GM12878 (cell line): Measurements from ENCODE around the gene NOL4L. TPM values are rescaled to one million over a fixed set of nuclear protein-coding genes. Genes with fewer than 3 reads are reported as not detected.

Source experiments
- ATAC-seq: fragments of 200-7000 bp; cut with Tn5 transposase; 3 replicates; pipeline ENCODE4 v1.9.1; 2020; ENCODE audit warnings: mild to moderate bottlenecking, moderate library complexity
- BruUV-seq: library from RNA; stranded (reverse); fragments of 400-500 nt; replicated peaks from 2 replicates; lab custom pipeline; 2021; lab: Mats Ljungman, UMichigan
- CTCF ChIA-PET: fragments of 300-600 bp; sonication (Branson Sonifier 250); formaldehyde crosslinking; extraction: SDS; loops from one replicate; lab custom pipeline; 2021; ENCODE audit warnings: inconsistent platforms; lab: Yijun Ruan, JAX
- POLR2A ChIA-PET: fragments of 350-600 bp; formaldehyde crosslinking; extraction: SDS; loops from one replicate; lab custom pipeline; 2021; ENCODE audit warnings: inconsistent platforms; lab: Charles Lee
- RAD21 ChIA-PET: fragments of 300-600 bp; sonication (Branson Sonifier 250); formaldehyde crosslinking; loops from one replicate; lab custom pipeline; 2023; ENCODE audit warnings: antibody characterized with exemption; ENCODE audit not compliant: unreplicated experiment; lab: Charles Lee
- SMC1A ChIA-PET: fragments of 300-600 bp; sonication (Branson Sonifier 250); formaldehyde crosslinking; loops from one replicate; lab custom pipeline; 2023; ENCODE audit not compliant: unreplicated experiment, uncharacterized antibody; lab: Charles Lee
- DNase-seq: peaks from one replicate; pipeline ENCODE4 v3.0.0-alpha.2; 2011; ENCODE audit warnings: low read depth, low spot score
- FAIRE-seq: peaks from 3 replicates; lab custom pipeline; 2011; peaks lifted over from hg19 to GRCh38; lab: Jason Lieb, UNC
- H2AFZ ChIP-seq: 2 replicates; pipeline ENCODE4 v1.6.0; 2011; ENCODE audit warnings: low read depth, low read length, control low read depth; ENCODE audit not compliant: control insufficient read depth
- H3K27ac ChIP-seq: 2 replicates; pipeline ENCODE4 v1.5.1; 2011; ENCODE audit warnings: control low read depth; ENCODE audit not compliant: control insufficient read depth, insufficient read depth
- H3K27me3 ChIP-seq, 2 experiments: replicated peaks in 1 of 2; 2 replicates each; pipeline versions ENCODE4 v1.6.0 to v1.6.1; 2011; ENCODE audit warnings: low read length in 1 of 2; ENCODE audit not compliant: control insufficient read depth in 2 of 2, insufficient read depth in 2 of 2
- H3K36me3 ChIP-seq, 2 experiments: 2 replicates each; pipeline ENCODE4 v1.5.1; 2011; ENCODE audit warnings: low read length in 1 of 2; ENCODE audit not compliant: control insufficient read depth in 2 of 2, insufficient read depth in 2 of 2
- H3K4me1 ChIP-seq: 2 replicates; pipeline ENCODE4 v1.6.1; 2011; ENCODE audit warnings: mild to moderate bottlenecking, low read length, moderate library complexity, mixed read lengths; ENCODE audit not compliant: control insufficient read depth, insufficient read depth
- H3K4me2 ChIP-seq: 2 replicates; pipeline ENCODE4 v1.6.0; 2011; ENCODE audit warnings: control low read depth; ENCODE audit not compliant: control insufficient read depth, insufficient read depth
- H3K4me3 ChIP-seq: fragments of 200-600 bp; sonication (generic); 2 replicates; pipeline ENCODE4 v1.5.1; 2016
- H3K79me2 ChIP-seq: 2 replicates; pipeline ENCODE4 v1.6.0; 2011; ENCODE audit warnings: low read length; ENCODE audit not compliant: control insufficient read depth, insufficient read depth
- H3K9ac ChIP-seq: 2 replicates; pipeline ENCODE4 v1.8.0; 2011; ENCODE audit warnings: low read length, control low read depth, mixed read lengths; ENCODE audit not compliant: control insufficient read depth, insufficient read depth
- H3K9me3 ChIP-seq: replicated peaks from 3 replicates; pipeline ENCODE4 v1.5.1; 2011; ENCODE audit warnings: mild to moderate bottlenecking, low read length; ENCODE audit not compliant: control insufficient read depth, insufficient read depth
- H4K20me1 ChIP-seq: 2 replicates; pipeline ENCODE4 v1.6.0; 2011; ENCODE audit not compliant: control insufficient read depth, insufficient read depth
- BACH1 ChIP-seq: fragments of 450-650 bp; IDR thresholded peaks from 2 replicates; pipeline ENCODE4 v1.6.1; 2017; ENCODE audit warnings: mild to moderate bottlenecking, borderline replicate concordance
- BCL11A ChIP-seq: IDR thresholded peaks from 2 replicates; pipeline ENCODE4 v1.6.1; 2011; ENCODE audit warnings: low read depth, low read length
- EED ChIP-seq: sonication (generic); IDR thresholded peaks from 2 replicates; pipeline ENCODE4 v1.6.1; 2016; ENCODE audit warnings: antibody characterized with exemption, low read depth
- FOS ChIP-seq: IDR thresholded peaks from 3 replicates; pipeline ENCODE4 v1.6.1; 2011; ENCODE audit warnings: borderline replicate concordance; ENCODE audit not compliant: insufficient read length; ENCODE audit errors: extremely low read depth
- MEF2B ChIP-seq: fragments of 450-650 bp; IDR thresholded peaks from 2 replicates; pipeline ENCODE4 v1.6.1; 2018; ENCODE audit warnings: mild to moderate bottlenecking, moderate library complexity; ENCODE audit not compliant: partially characterized antibody, poor library complexity, severe bottlenecking
- MYB ChIP-seq: fragments of 150-350 bp; IDR thresholded peaks from 2 replicates; pipeline ENCODE4 v1.6.1; 2014; ENCODE audit warnings: mild to moderate bottlenecking, low read depth, low read length, borderline replicate concordance
- PML ChIP-seq: IDR thresholded peaks from 2 replicates; pipeline ENCODE4 v1.6.1; 2012; ENCODE audit warnings: low read length, inconsistent platforms
- RUNX3 ChIP-seq: IDR thresholded peaks from 2 replicates; pipeline ENCODE4 v1.6.1; 2012; ENCODE audit warnings: low read length, inconsistent platforms
- TCF3 ChIP-seq: IDR thresholded peaks from 2 replicates; pipeline ENCODE4 v1.6.1; 2012; ENCODE audit warnings: low read depth, mild to moderate bottlenecking, low read length, borderline replicate concordance; ENCODE audit not compliant: insufficient read depth
- TCF7 ChIP-seq: IDR thresholded peaks from 2 replicates; pipeline ENCODE4 v1.6.1; 2014; ENCODE audit warnings: antibody characterized with exemption, borderline replicate concordance
- YY1 ChIP-seq: IDR thresholded peaks from 2 replicates; pipeline ENCODE4 v1.6.1; 2011; ENCODE audit warnings: low read depth, mild to moderate bottlenecking, low read length
- ZBED1 ChIP-seq: IDR thresholded peaks from 2 replicates; pipeline ENCODE4 v1.6.1; 2016; ENCODE audit warnings: borderline replicate concordance
- ZNF207 ChIP-seq: fragments of 450-650 bp; IDR thresholded peaks from 2 replicates; pipeline ENCODE4 v1.6.1; 2014; ENCODE audit warnings: antibody characterized with exemption, mild to moderate bottlenecking, borderline replicate concordance
- WGBS: methylation state at CpG from one replicate; pipeline ENCODE4 v1.1.6; 2016; ENCODE audit warnings: low lambda C conversion rate; ENCODE audit not compliant: insufficient replicate concordance, insufficient coverage; ENCODE audit errors: missing lambda C conversion rate; 5-methylcytosine and 5-hydroxymethylcytosine counted together
- in situ Hi-C: fragments of 300-500 bp; cut with MboI; formaldehyde crosslinking; loops from 9 replicates; pipeline ENCODE4 v1.14.3; 2018; ENCODE audit warnings: mixed read lengths
- intact Hi-C: fragments of 100-400 bp; cut with micrococcal nuclease; formaldehyde crosslinking; loops from one replicate; pipeline ENCODE4 v1.14.2; 2022; ENCODE audit not compliant: unreplicated experiment
- polyA plus RNA-seq, 11 experiments: library from polyadenylated mRNA; depleted of rRNA in 4 of 11; unstranded in 6 of 11; stranded (reverse) in 5 of 11; fragments of >200 nt; fragmentation: Nextera tagmentation in 4 of 11; fragmentation: Illumina TruSeq in 1 of 11; extraction: Ambion mirVana in 4 of 11; extraction: Trizol in 1 of 11; gene quantifications; 1 replicate in 1 of 11; 2 replicates in 10 of 11; pipeline versions ENCODE4 v1.2.1 to v1.2.3, GENCODE V29; 2011 to 2016; ENCODE audit warnings: inconsistent platforms in 2 of 11, missing spikeins in 2 of 11, low read depth in 1 of 11
- total RNA-seq, 4 experiments: library from RNA; depleted of rRNA in 3 of 4; stranded (reverse); fragments of >200 nt in 3 of 4; fragmentation: Illumina TruSeq in 1 of 4; extraction: Trizol in 1 of 4; gene quantifications; 2 replicates each; pipeline versions ENCODE4 v1.2.1 to v1.2.3, GENCODE V29; 2013 to 2021
- TF ChIP-seq, protein P1 (sequence below): fragments of 450-650 bp; conservative IDR thresholded peaks from 2 replicates; pipeline ENCODE4 v1.6.1; 2017; ENCODE audit warnings: mild to moderate bottlenecking, moderate library complexity
- TF ChIP-seq, protein P2 (sequence below): IDR thresholded peaks from 2 replicates; pipeline ENCODE4 v1.6.1; 2012; ENCODE audit warnings: low read depth, low read length, improper control_type of control experiment
- TF ChIP-seq, protein P3 (sequence below): fragments of 450-650 bp; IDR thresholded peaks from 2 replicates; pipeline ENCODE4 v1.6.1; 2016; ENCODE audit warnings: mild to moderate bottlenecking
- TF ChIP-seq, protein P4 (sequence below): IDR thresholded peaks from 2 replicates; pipeline ENCODE4 v1.6.1; 2012; ENCODE audit warnings: mild to moderate bottlenecking, low read depth, low read length

The NOL4L gene
- total and polyA plus RNA-seq, 10 of the 15 experiments (the other 5 are each of a cell fraction or from before 2014, with no cell fraction given), result 2.3 to 24.0 (median 8.0) TPM

DNA sequence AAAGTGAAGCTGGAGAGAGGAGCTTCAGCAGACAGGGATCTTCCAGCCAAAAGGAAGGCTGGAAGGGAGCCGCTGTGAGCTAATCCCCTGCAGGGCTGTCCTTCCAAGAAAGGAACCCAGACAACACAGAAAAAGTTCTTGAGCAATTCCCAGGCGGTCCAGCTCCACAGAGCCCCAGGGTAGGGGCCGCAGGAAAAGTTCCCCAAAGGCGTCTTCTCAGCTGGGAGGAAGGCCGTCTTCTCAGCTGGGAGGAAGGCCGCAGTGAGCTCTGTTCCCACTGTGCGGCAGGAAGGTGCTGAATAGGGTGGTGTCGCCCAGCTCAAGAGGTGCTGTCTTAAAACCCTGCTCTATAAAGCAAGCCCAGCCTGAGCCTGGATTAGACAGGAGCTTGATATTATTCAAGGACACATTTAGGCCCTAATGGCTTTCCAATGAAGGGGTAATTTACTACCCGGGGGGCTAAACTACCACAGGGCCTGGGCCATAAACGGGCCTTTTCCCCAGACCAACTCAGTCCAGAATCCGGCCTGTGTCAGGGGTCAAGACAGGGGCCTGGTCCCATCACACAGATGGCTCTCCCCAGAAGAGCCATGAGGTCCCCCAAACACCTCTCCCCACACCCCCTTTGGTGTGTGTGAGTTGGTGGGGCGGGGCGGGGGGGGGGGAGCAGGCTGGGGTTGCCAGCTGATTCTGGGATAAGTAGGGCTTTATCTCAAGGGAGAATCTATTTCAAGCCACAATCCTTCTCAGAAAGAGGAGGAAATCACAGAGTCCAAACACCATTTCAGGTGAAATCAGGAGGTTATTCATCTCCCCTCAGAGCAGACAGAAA, 103.6 kb downstream of the NOL4L start:
- Histone ChIP-seq H3K79me2 (no peaks in the 10 kb centered on the region), H3K36me3 (no peaks in the 10 kb centered on the region), H3K27me3 (no peaks in the 10 kb centered on the region), H3K27ac (no peak overlapping the region), H3K9ac (no peak overlapping the region), H3K4me2 (no peak overlapping the region), H4K20me1 (peaks cover 7% of the 10 kb centered on the region), H3K9me3 (no peaks in the 10 kb centered on the region), H3K4me1 (peaks cover 5% of the 10 kb centered on the region), H3K4me3 (no peak overlapping the region), H2AFZ (no peak overlapping the region)
- BruUV-seq, result no TSS peak
- CTCF ChIA-PET, result interaction anchor here (0.6 to 0.7 kb wide), 3 partner anchors 34 to 297 kb away, joined by 3 read pairs; no protein-coding TSS in a partner anchor
- POLR2A ChIA-PET, result interaction anchor here (0.6 kb wide), 1 partner anchor 189 kb away, joined by 3 read pairs; no protein-coding TSS in a partner anchor
- no peak for DNase-seq
- whole genome bisulfite sequencing, result 78% methylated on average over 12 of the region's 13 CpGs
- SMC1A ChIA-PET, result no interaction called here
- no peak for FAIRE-seq
- no peak for ATAC-seq
- RAD21 ChIA-PET, result no interaction called here
- intact Hi-C loops (no loop called here), in situ Hi-C loops (no loop called here)
- no peak for TF ChIP-seq BCL11A
- TF ChIP-seq, protein P1, sequence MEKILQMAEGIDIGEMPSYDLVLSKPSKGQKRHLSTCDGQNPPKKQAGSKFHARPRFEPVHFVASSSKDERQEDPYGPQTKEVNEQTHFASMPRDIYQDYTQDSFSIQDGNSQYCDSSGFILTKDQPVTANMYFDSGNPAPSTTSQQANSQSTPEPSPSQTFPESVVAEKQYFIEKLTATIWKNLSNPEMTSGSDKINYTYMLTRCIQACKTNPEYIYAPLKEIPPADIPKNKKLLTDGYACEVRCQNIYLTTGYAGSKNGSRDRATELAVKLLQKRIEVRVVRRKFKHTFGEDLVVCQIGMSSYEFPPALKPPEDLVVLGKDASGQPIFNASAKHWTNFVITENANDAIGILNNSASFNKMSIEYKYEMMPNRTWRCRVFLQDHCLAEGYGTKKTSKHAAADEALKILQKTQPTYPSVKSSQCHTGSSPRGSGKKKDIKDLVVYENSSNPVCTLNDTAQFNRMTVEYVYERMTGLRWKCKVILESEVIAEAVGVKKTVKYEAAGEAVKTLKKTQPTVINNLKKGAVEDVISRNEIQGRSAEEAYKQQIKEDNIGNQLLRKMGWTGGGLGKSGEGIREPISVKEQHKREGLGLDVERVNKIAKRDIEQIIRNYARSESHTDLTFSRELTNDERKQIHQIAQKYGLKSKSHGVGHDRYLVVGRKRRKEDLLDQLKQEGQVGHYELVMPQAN, result no peak
- no peak for TF ChIP-seq FOS
- no peak for TF ChIP-seq EED
- no peak for TF ChIP-seq BACH1
- no peak for TF ChIP-seq MYB
- TF ChIP-seq, protein P2, sequence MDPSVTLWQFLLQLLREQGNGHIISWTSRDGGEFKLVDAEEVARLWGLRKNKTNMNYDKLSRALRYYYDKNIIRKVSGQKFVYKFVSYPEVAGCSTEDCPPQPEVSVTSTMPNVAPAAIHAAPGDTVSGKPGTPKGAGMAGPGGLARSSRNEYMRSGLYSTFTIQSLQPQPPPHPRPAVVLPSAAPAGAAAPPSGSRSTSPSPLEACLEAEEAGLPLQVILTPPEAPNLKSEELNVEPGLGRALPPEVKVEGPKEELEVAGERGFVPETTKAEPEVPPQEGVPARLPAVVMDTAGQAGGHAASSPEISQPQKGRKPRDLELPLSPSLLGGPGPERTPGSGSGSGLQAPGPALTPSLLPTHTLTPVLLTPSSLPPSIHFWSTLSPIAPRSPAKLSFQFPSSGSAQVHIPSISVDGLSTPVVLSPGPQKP, result no peak
- TF ChIP-seq ZBED1, result no peak
- TF ChIP-seq MEF2B, result no peak
- TF ChIP-seq YY1, result no peak
- TF ChIP-seq, protein P3, sequence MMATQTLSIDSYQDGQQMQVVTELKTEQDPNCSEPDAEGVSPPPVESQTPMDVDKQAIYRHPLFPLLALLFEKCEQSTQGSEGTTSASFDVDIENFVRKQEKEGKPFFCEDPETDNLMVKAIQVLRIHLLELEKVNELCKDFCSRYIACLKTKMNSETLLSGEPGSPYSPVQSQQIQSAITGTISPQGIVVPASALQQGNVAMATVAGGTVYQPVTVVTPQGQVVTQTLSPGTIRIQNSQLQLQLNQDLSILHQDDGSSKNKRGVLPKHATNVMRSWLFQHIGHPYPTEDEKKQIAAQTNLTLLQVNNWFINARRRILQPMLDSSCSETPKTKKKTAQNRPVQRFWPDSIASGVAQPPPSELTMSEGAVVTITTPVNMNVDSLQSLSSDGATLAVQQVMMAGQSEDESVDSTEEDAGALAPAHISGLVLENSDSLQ, result no peak
- TF ChIP-seq, protein P4, sequence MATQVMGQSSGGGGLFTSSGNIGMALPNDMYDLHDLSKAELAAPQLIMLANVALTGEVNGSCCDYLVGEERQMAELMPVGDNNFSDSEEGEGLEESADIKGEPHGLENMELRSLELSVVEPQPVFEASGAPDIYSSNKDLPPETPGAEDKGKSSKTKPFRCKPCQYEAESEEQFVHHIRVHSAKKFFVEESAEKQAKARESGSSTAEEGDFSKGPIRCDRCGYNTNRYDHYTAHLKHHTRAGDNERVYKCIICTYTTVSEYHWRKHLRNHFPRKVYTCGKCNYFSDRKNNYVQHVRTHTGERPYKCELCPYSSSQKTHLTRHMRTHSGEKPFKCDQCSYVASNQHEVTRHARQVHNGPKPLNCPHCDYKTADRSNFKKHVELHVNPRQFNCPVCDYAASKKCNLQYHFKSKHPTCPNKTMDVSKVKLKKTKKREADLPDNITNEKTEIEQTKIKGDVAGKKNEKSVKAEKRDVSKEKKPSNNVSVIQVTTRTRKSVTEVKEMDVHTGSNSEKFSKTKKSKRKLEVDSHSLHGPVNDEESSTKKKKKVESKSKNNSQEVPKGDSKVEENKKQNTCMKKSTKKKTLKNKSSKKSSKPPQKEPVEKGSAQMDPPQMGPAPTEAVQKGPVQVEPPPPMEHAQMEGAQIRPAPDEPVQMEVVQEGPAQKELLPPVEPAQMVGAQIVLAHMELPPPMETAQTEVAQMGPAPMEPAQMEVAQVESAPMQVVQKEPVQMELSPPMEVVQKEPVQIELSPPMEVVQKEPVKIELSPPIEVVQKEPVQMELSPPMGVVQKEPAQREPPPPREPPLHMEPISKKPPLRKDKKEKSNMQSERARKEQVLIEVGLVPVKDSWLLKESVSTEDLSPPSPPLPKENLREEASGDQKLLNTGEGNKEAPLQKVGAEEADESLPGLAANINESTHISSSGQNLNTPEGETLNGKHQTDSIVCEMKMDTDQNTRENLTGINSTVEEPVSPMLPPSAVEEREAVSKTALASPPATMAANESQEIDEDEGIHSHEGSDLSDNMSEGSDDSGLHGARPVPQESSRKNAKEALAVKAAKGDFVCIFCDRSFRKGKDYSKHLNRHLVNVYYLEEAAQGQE, result no peak
- TF ChIP-seq PML, result no peak
- no peak for TF ChIP-seq RUNX3
- TF ChIP-seq TCF3, result no peak
- no peak for TF ChIP-seq TCF7
- no peak for TF ChIP-seq ZNF207
